ENCODE results near the gene FAM83G.
"Not testable (repeated sequence)": the region's sequence is repeated elsewhere in the genome, so short reads cannot be mapped to it uniquely, and the experiment has no call there.

GRCh38 chr17:18956021-18956420 is 48.5 kb downstream of the FAM83G start:
- not testable (repeated sequence) for TF ChIP-seq CTCF (IDR thresholded peaks at IDR 0.05); POLR2A (IDR thresholded peaks at IDR 0.05; ENCODE audit: low read depth); EP300 (IDR thresholded peaks at IDR 0.05)
